ENCODE data around the gene EVA1A. TPM values are rescaled to one million over a fixed set of nuclear protein-coding genes. Genes with fewer than 3 reads are reported as not detected.

EVA1A gene
- polyA plus RNA-seq, 1 donor (not counting 4 experiments of a cell fraction or from before 2014, with no cell fraction given): 11.5 TPM

GRCh38 chr2:75459565-75460310, 101.0 kb downstream of the EVA1A start:
- H3K9me1 ChIP-seq (ENCODE audit: control insufficient read depth, extremely low read depth, insufficient read depth, low read length): no peaks in the 10 kb centered on the region

GRCh38 chr2:75458201-75458600, 102.5 kb downstream of the EVA1A start:
- no peaks in the 10 kb centered on the region for H3K4me1 ChIP-seq (ENCODE audit: control insufficient read depth, extremely low read depth, insufficient read depth, low read length)
- DNase-seq (ENCODE audit: low read depth, low spot score) (no peak), FAIRE-seq (no peak)
- H3K36me3 ChIP-seq (ENCODE audit: control insufficient read depth in 2 of 2, extremely low read depth in 1 of 2, insufficient read depth in 2 of 2, low read length in 2 of 2): no peaks in the 10 kb centered on the region
- peaks cover 5% of the 10 kb centered on the region for H3K27me3 ChIP-seq (ENCODE audit: control insufficient read depth, extremely low read depth, insufficient read depth, low read length)
- H2AFZ ChIP-seq (ENCODE audit: control insufficient read depth, low read length): no peak overlapping the region
- no peak overlapping the region for H3K9ac ChIP-seq (ENCODE audit: control insufficient read depth, extremely low read depth, insufficient read depth, low read length)
- dilution Hi-C loops (cut with MboI; ENCODE audit: extremely low pct_ligation_motif_present, low sequenced_read_pairs): no loop called here
- H3K9me1 ChIP-seq (ENCODE audit: control insufficient read depth, extremely low read depth, insufficient read depth, low read length): no peaks in the 10 kb centered on the region
- H3K27ac ChIP-seq (ENCODE audit: control insufficient read depth, insufficient read depth, low read length): no peak overlapping the region
- H3K9me3 ChIP-seq (ENCODE audit: control insufficient read depth, low read depth, low read length): no peaks in the 10 kb centered on the region
- TF ChIP-seq EZH2 (IDR thresholded peaks at IDR 0.05; ENCODE audit: low read length): no peak
- TF ChIP-seq, protein P1, sequence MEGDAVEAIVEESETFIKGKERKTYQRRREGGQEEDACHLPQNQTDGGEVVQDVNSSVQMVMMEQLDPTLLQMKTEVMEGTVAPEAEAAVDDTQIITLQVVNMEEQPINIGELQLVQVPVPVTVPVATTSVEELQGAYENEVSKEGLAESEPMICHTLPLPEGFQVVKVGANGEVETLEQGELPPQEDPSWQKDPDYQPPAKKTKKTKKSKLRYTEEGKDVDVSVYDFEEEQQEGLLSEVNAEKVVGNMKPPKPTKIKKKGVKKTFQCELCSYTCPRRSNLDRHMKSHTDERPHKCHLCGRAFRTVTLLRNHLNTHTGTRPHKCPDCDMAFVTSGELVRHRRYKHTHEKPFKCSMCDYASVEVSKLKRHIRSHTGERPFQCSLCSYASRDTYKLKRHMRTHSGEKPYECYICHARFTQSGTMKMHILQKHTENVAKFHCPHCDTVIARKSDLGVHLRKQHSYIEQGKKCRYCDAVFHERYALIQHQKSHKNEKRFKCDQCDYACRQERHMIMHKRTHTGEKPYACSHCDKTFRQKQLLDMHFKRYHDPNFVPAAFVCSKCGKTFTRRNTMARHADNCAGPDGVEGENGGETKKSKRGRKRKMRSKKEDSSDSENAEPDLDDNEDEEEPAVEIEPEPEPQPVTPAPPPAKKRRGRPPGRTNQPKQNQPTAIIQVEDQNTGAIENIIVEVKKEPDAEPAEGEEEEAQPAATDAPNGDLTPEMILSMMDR (optimal IDR thresholded peaks at IDR 0.05 in 1 of 3, IDR thresholded peaks at IDR 0.05 in 1 of 3, conservative IDR thresholded peaks at IDR 0.05 in 1 of 3; ENCODE audit: extremely low read depth in 1 of 3, insufficient read depth in 2 of 3, low read length in 3 of 3): no peak
- H3K4me3 ChIP-seq (ENCODE audit: control insufficient read depth in 2 of 3, extremely low read depth in 1 of 3, insufficient read depth in 2 of 3, low read depth in 1 of 3, low read length in 3 of 3): no peak overlapping the region
- no peaks in the 10 kb centered on the region for H3K79me2 ChIP-seq (ENCODE audit: control insufficient read depth, insufficient read depth, low read length)
- no peaks in the 10 kb centered on the region for H4K20me1 ChIP-seq (ENCODE audit: control insufficient read depth, extremely low read depth, insufficient read depth, low read length)
- H3K4me2 ChIP-seq (ENCODE audit: control insufficient read depth, extremely low read depth, insufficient read depth, low read depth, low read length): no peak overlapping the region

More at GRCh38 chr2:75459565-75460310, 101.0 kb downstream of the EVA1A start:
- Histone ChIP-seq H2AFZ (ENCODE audit: control insufficient read depth, low read length) (no peak overlapping the region), H3K4me3 (ENCODE audit: control insufficient read depth in 2 of 3, extremely low read depth in 1 of 3, insufficient read depth in 2 of 3, low read depth in 1 of 3, low read length in 3 of 3) (no peak overlapping the region), H3K79me2 (ENCODE audit: control insufficient read depth, insufficient read depth, low read length) (no peaks in the 10 kb centered on the region), H3K9me3 (ENCODE audit: control insufficient read depth, low read depth, low read length) (no peaks in the 10 kb centered on the region), H3K27me3 (ENCODE audit: control insufficient read depth, extremely low read depth, insufficient read depth, low read length) (peaks cover 5% of the 10 kb centered on the region), H3K9ac (ENCODE audit: control insufficient read depth, extremely low read depth, insufficient read depth, low read length) (no peak overlapping the region), H3K4me2 (ENCODE audit: control insufficient read depth, extremely low read depth, insufficient read depth, low read depth, low read length) (no peak overlapping the region), H3K27ac (ENCODE audit: control insufficient read depth, insufficient read depth, low read length) (no peak overlapping the region), H3K4me1 (ENCODE audit: control insufficient read depth, extremely low read depth, insufficient read depth, low read length) (no peaks in the 10 kb centered on the region), H3K36me3 (ENCODE audit: control insufficient read depth in 2 of 2, extremely low read depth in 1 of 2, insufficient read depth in 2 of 2, low read length in 2 of 2) (no peaks in the 10 kb centered on the region), H4K20me1 (ENCODE audit: control insufficient read depth, extremely low read depth, insufficient read depth, low read length) (no peaks in the 10 kb centered on the region)
- dilution Hi-C loops (cut with MboI; ENCODE audit: extremely low pct_ligation_motif_present, low sequenced_read_pairs): no loop called here
- TF ChIP-seq, protein P1 (optimal IDR thresholded peaks at IDR 0.05 in 1 of 3, IDR thresholded peaks at IDR 0.05 in 1 of 3, conservative IDR thresholded peaks at IDR 0.05 in 1 of 3; ENCODE audit: extremely low read depth in 1 of 3, insufficient read depth in 2 of 3, low read length in 3 of 3): no peak
- no peak for TF ChIP-seq EZH2 (IDR thresholded peaks at IDR 0.05; ENCODE audit: low read length)
- FAIRE-seq (no peak), DNase-seq (ENCODE audit: low read depth, low spot score) (no peak)
